Fibroblast of lung (primary cell): Measurements from ENCODE around the gene IPO11. TPM values are rescaled to one million over a fixed set of nuclear protein-coding genes. Genes with fewer than 3 reads are reported as not detected.
"Not testable (repeated sequence)": the region's sequence is repeated elsewhere in the genome, so short reads cannot be mapped to it uniquely, and the experiment has no call there.

ENCODE experiments used
- DNase-seq, 2 donors: peaks; one replicate each; pipeline versions ENCODE4 v3.0.0 to v3.0.0-alpha.2; 2010; ENCODE audit warnings: low read depth in 2 of 2
- H2AFZ ChIP-seq: 2 replicates; pipeline ENCODE4 v1.5.1; 2012; ENCODE audit warnings: low read length, control low read depth, inconsistent platforms
- H3K27ac ChIP-seq: 2 replicates; pipeline ENCODE4 v1.5.1; 2011; ENCODE audit warnings: low read length, control low read depth; ENCODE audit not compliant: insufficient read depth
- H3K27me3 ChIP-seq: 2 replicates; pipeline ENCODE4 v1.5.1; 2011; ENCODE audit warnings: mild to moderate bottlenecking, low read length; ENCODE audit not compliant: control insufficient read depth, insufficient read depth
- H3K36me3 ChIP-seq: 2 replicates; pipeline ENCODE4 v1.5.1; 2011; ENCODE audit warnings: low read length; ENCODE audit not compliant: control insufficient read depth, insufficient read depth
- H3K4me1 ChIP-seq: 2 replicates; pipeline ENCODE4 v1.5.1; 2011; ENCODE audit warnings: low read length; ENCODE audit not compliant: control insufficient read depth, insufficient read depth; ENCODE audit errors: extremely low read depth
- H3K4me2 ChIP-seq: 2 replicates; pipeline ENCODE4 v1.5.1; 2011; ENCODE audit warnings: low read length, control low read depth; ENCODE audit not compliant: insufficient read depth; ENCODE audit errors: extremely low read depth
- H3K4me3 ChIP-seq, 4 experiments: fragments of 200-600 bp in 1 of 4; sonication (generic) in 1 of 4; replicated peaks in 1 of 4; 2 replicates each; pipeline ENCODE4 v1.5.1; 2011 to 2016; ENCODE audit warnings: low read length in 4 of 4, low read depth in 3 of 4, mild to moderate bottlenecking in 3 of 4, control low read depth in 2 of 4, inconsistent platforms in 1 of 4, mixed read lengths in 1 of 4; ENCODE audit not compliant: insufficient read depth in 1 of 4; ENCODE audit errors: control extremely low read depth in 1 of 4
- H3K79me2 ChIP-seq: 2 replicates; pipeline ENCODE4 v1.5.1; 2012; ENCODE audit warnings: mild to moderate bottlenecking, low read length, inconsistent platforms; ENCODE audit not compliant: control insufficient read depth, insufficient read depth
- H3K9ac ChIP-seq: 2 replicates; pipeline ENCODE4 v1.5.1; 2011; ENCODE audit warnings: mild to moderate bottlenecking, low read length, control low read depth; ENCODE audit not compliant: insufficient read depth
- H3K9me3 ChIP-seq: 2 replicates; pipeline ENCODE4 v1.5.1; 2012; ENCODE audit warnings: low read depth, low read length; ENCODE audit not compliant: control insufficient read depth, insufficient read depth
- H4K20me1 ChIP-seq: 2 replicates; pipeline ENCODE4 v1.5.1; 2011; ENCODE audit warnings: low read length; ENCODE audit not compliant: control insufficient read depth, insufficient read depth; ENCODE audit errors: extremely low read depth
- EZH2 ChIP-seq: IDR thresholded peaks from 2 replicates; pipeline ENCODE4 v1.5.1; 2012; ENCODE audit warnings: low read length, control low read depth, mild to moderate bottlenecking; ENCODE audit errors: missing control alignments
- polyA plus RNA-seq, 2 donors: library from polyadenylated mRNA; depleted of rRNA in 1 of 2; stranded (reverse) in 1 of 2; unstranded in 1 of 2; fragments of >200 nt; gene quantifications; 2 replicates each; pipeline ENCODE4 v1.2.1, GENCODE V29; 2011 to 2012; ENCODE audit warnings: missing spikeins in 1 of 2
- total RNA-seq: library from RNA; depleted of rRNA; stranded (reverse); fragments of >200 nt; gene quantifications from 2 replicates; pipeline ENCODE4 v1.2.1, GENCODE V29; 2014
- TF ChIP-seq, protein P1 (sequence below), 2 donors: IDR thresholded peaks in 1 of 2; conservative IDR thresholded peaks in 1 of 2; 1 replicate in 1 of 2; 2 replicates in 1 of 2; pipeline ENCODE4 v1.5.1; 2011 to 2012; ENCODE audit warnings: low read length in 2 of 2, control low read depth in 1 of 2, inconsistent platforms in 1 of 2, low read depth in 1 of 2, mild to moderate bottlenecking in 1 of 2

The IPO11 gene
- total and polyA plus RNA-seq, 2 donors (not counting 1 experiment from before 2014, with no cell fraction given): 19.9 to 28.2 TPM

GRCh38 chr5:62623271-62623670 lies 210.7 kb downstream of the IPO11 start:
- no peaks in the 10 kb centered on the region for H4K20me1 ChIP-seq
- no peaks in the 10 kb centered on the region for H3K4me1 ChIP-seq
- H3K27ac ChIP-seq: no peak overlapping the region
- H3K9ac ChIP-seq: no peak overlapping the region
- DNase-seq: no peak
- H3K9me3 ChIP-seq: no peaks in the 10 kb centered on the region
- no peaks in the 10 kb centered on the region for H3K79me2 ChIP-seq
- no peak overlapping the region for H2AFZ ChIP-seq
- no peak overlapping the region for H3K4me2 ChIP-seq
- H3K4me3 ChIP-seq: no peak overlapping the region
- TF ChIP-seq, protein P1, sequence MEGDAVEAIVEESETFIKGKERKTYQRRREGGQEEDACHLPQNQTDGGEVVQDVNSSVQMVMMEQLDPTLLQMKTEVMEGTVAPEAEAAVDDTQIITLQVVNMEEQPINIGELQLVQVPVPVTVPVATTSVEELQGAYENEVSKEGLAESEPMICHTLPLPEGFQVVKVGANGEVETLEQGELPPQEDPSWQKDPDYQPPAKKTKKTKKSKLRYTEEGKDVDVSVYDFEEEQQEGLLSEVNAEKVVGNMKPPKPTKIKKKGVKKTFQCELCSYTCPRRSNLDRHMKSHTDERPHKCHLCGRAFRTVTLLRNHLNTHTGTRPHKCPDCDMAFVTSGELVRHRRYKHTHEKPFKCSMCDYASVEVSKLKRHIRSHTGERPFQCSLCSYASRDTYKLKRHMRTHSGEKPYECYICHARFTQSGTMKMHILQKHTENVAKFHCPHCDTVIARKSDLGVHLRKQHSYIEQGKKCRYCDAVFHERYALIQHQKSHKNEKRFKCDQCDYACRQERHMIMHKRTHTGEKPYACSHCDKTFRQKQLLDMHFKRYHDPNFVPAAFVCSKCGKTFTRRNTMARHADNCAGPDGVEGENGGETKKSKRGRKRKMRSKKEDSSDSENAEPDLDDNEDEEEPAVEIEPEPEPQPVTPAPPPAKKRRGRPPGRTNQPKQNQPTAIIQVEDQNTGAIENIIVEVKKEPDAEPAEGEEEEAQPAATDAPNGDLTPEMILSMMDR (conservative IDR thresholded peaks at IDR 0.05 in 1 of 2, IDR thresholded peaks at IDR 0.05 in 1 of 2; ENCODE audit: low read depth in 1 of 2, low read length in 2 of 2): no peak
- TF ChIP-seq EZH2: no peak
- no peaks in the 10 kb centered on the region for H3K36me3 ChIP-seq
- H3K27me3 ChIP-seq: no peaks in the 10 kb centered on the region

DNA sequence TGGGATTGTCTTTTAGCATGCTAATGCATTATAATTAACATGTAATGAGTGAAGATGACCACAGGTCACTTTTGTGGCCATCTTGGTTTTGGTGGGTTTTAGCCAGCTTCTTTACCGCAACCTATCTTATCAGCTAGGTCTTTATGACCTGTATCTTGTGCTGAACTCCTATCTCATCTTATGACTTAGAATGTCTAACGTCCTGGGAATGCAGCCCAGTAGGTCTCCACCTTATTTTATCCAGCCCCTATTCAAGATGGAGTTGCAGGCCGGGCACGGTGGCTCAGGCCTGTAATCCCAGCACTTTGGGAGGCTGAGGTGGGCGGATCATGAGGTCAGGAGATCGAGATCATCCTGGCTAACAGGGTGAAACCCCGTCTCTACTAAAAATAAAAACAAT lies 211.9 kb downstream of the IPO11 start:
- H3K9me3 ChIP-seq, H3K9ac ChIP-seq, H3K27me3 ChIP-seq, H3K4me3 ChIP-seq, H3K4me2 ChIP-seq, H3K27ac ChIP-seq, H3K4me1 ChIP-seq, DNase-seq, H2AFZ ChIP-seq, H4K20me1 ChIP-seq, H3K79me2 ChIP-seq, H3K36me3 ChIP-seq: not testable (repeated sequence)

GRCh38 chr5:62626534-62626933 lies 214.0 kb downstream of the IPO11 start:
- Histone ChIP-seq H3K9me3 (no peaks in the 10 kb centered on the region), H3K4me2 (no peak overlapping the region), H3K27ac (no peak overlapping the region)

More at GRCh38 chr5:62626534-62626933, 214.0 kb downstream of the IPO11 start:
- Histone ChIP-seq H3K4me1 (no peaks in the 10 kb centered on the region), H3K9ac (no peak overlapping the region), H3K36me3 (no peaks in the 10 kb centered on the region), H3K79me2 (no peaks in the 10 kb centered on the region), H4K20me1 (no peaks in the 10 kb centered on the region), H3K27me3 (no peaks in the 10 kb centered on the region), H3K4me3 (no peak overlapping the region), H2AFZ (no peak overlapping the region)
- DNase-seq: no peak
- TF ChIP-seq EZH2: no peak
- TF ChIP-seq, protein P1 (conservative IDR thresholded peaks at IDR 0.05 in 1 of 2, IDR thresholded peaks at IDR 0.05 in 1 of 2; ENCODE audit: low read depth in 1 of 2, low read length in 2 of 2): no peak
